Measurements from ENCODE around the gene MAP4K2. TPM values are rescaled to one million over a fixed set of nuclear protein-coding genes. Genes with fewer than 3 reads are reported as not detected.

Gene MAP4K2
- total RNA-seq, 1 experiment from 2014 or later, result 46.5 TPM

DNA sequence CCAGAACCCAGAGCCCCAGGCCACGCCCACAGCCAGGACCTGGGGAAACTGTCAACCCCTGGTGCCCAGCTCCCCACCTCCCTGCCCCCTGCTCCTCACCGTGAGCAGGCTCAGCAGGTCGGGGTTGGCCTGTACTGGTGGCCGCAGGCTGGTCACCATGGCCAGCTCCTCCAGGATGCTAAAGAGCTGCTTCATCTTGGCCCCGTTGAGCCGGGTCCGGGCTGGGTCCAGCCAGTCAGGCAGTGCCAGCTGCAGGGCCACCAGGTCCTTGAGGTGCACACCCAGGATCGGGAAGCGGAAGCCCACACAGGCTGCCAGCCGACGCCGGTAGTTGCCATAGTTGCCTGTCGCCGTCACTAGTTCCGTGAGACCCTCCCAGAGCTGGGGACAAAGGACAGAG lies 66.4 kb downstream of the MAP4K2 start:
- Histone ChIP-seq H3K4me1 (ENCODE audit: insufficient read depth, low read length, poor library complexity, severe bottlenecking) (no peaks in the 10 kb centered on the region), H3K27me3 (replicated peaks; ENCODE audit: insufficient read depth, low read depth, low read length, poor library complexity) (peaks cover under 1% of the 10 kb centered on the region), H3K36me3 (ENCODE audit: insufficient read depth, low read length, poor library complexity, severe bottlenecking) (no peaks in the 10 kb centered on the region), H3K9me3 (ENCODE audit: low read depth, low read length, poor library complexity, severe bottlenecking) (no peaks in the 10 kb centered on the region), H3K27ac (ENCODE audit: low read depth, low read length, poor library complexity, severe bottlenecking) (no peak overlapping the region), H3K4me3 (ENCODE audit: low read depth, low read length, poor library complexity, severe bottlenecking) (no peak overlapping the region)
- BruUV-seq (replicated peaks), result no TSS peak
- TF ChIP-seq, protein P1, sequence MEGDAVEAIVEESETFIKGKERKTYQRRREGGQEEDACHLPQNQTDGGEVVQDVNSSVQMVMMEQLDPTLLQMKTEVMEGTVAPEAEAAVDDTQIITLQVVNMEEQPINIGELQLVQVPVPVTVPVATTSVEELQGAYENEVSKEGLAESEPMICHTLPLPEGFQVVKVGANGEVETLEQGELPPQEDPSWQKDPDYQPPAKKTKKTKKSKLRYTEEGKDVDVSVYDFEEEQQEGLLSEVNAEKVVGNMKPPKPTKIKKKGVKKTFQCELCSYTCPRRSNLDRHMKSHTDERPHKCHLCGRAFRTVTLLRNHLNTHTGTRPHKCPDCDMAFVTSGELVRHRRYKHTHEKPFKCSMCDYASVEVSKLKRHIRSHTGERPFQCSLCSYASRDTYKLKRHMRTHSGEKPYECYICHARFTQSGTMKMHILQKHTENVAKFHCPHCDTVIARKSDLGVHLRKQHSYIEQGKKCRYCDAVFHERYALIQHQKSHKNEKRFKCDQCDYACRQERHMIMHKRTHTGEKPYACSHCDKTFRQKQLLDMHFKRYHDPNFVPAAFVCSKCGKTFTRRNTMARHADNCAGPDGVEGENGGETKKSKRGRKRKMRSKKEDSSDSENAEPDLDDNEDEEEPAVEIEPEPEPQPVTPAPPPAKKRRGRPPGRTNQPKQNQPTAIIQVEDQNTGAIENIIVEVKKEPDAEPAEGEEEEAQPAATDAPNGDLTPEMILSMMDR (conservative IDR thresholded peaks at IDR 0.05; ENCODE audit: low read depth, low read length), result no peak
- TF ChIP-seq EZH2 (IDR thresholded peaks at IDR 0.05; ENCODE audit: borderline replicate concordance, low read depth, low read length, poor library complexity, severe bottlenecking), result no peak
- no peak for DNase-seq (ENCODE audit: low spot score)
- ChIA-PET POLR2A (ENCODE audit: low non-redundant PET) (no interaction called here), CTCF (no interaction called here)
- intact Hi-C loops (cut with micrococcal nuclease; ENCODE audit: unreplicated experiment), result no loop called here

DNA sequence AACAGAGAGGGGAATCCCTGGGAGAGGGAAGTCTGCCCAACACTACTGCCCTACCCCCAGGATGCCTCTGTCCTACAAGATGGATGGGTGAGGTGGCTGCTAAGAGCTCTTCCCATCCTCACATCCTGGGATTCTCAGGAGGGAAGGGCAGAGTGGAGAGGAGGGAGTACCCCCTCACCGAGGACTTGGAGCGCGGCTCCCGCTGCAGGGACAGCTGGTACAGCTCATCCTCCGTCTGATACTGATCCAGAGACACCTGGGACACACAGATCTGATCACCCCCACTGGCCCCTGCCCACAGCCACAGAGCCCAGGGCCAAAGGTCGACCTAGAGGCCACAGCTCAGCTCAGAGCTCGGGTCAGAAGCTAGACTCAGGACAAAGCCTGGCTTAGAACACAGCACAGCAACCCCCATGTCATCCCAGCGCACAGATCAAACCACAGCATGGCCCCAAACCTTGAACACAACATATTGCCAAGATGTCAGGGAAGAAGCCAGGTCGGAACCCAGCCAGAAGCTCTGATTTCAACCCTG lies 67.2 kb downstream of the MAP4K2 start:
- BruUV-seq (replicated peaks), result no TSS peak
- intact Hi-C loops (cut with micrococcal nuclease; ENCODE audit: unreplicated experiment), result no loop called here
- Histone ChIP-seq H3K27ac (ENCODE audit: low read depth, low read length, poor library complexity, severe bottlenecking) (no peak overlapping the region), H3K9me3 (ENCODE audit: low read depth, low read length, poor library complexity, severe bottlenecking) (no peaks in the 10 kb centered on the region), H3K27me3 (replicated peaks; ENCODE audit: insufficient read depth, low read depth, low read length, poor library complexity) (no peaks in the 10 kb centered on the region), H3K4me3 (ENCODE audit: low read depth, low read length, poor library complexity, severe bottlenecking) (no peak overlapping the region), H3K36me3 (ENCODE audit: insufficient read depth, low read length, poor library complexity, severe bottlenecking) (no peaks in the 10 kb centered on the region), H3K4me1 (ENCODE audit: insufficient read depth, low read length, poor library complexity, severe bottlenecking) (no peaks in the 10 kb centered on the region)
- TF ChIP-seq, protein P1 (conservative IDR thresholded peaks at IDR 0.05; ENCODE audit: low read depth, low read length), result no peak
- no peak for TF ChIP-seq EZH2 (IDR thresholded peaks at IDR 0.05; ENCODE audit: borderline replicate concordance, low read depth, low read length, poor library complexity, severe bottlenecking)
- CTCF ChIA-PET, result no interaction called here
- no peak for DNase-seq (ENCODE audit: low spot score)
- POLR2A ChIA-PET (ENCODE audit: low non-redundant PET), result interaction anchor here (0.6 kb wide), 2 partner anchors 59 to 1142 kb away, joined by 3 read pairs; no protein-coding TSS in a partner anchor

Other genes with a start within 250 kb of the MAP4K2 start
- gene SLC22A11, start 247.3 kb downstream of the MAP4K2 start, total RNA-seq (2021), result not detected in 2 replicates
- not detected in 2 replicates for gene SLC22A12, start 212.0 kb downstream of the MAP4K2 start, total RNA-seq (2021)
- 5.0 and 6.1 TPM in 2 replicates for gene NRXN2, start 80.0 kb downstream of the MAP4K2 start, total RNA-seq (2021)
- gene RASGRP2, start 59.1 kb downstream of the MAP4K2 start, total RNA-seq (2021), result 2.0 and 3.5 TPM in 2 replicates
- 2.4 and 2.9 TPM in 2 replicates for gene PYGM, start 43.2 kb downstream of the MAP4K2 start, total RNA-seq (2021)
- gene SF1, start 24.7 kb downstream of the MAP4K2 start, total RNA-seq (2021), result 467 and 472 TPM in 2 replicates
- gene MEN1, start 7.3 kb upstream of the MAP4K2 start, total RNA-seq (2021), result 45.7 and 49.2 TPM in 2 replicates
- gene CDC42BPG, start 41.4 kb upstream of the MAP4K2 start, total RNA-seq (2021), result 4.6 and 6.6 TPM in 2 replicates
- gene EHD1, start 75.4 kb upstream of the MAP4K2 start, total RNA-seq (2021), result 53.3 and 63.1 TPM in 2 replicates
- gene ATG2A, start 114.0 kb upstream of the MAP4K2 start, total RNA-seq (2021), result 28.6 and 29.6 TPM in 2 replicates
- 16.1 and 17.2 TPM in 2 replicates for gene PPP2R5B, start 121.5 kb upstream of the MAP4K2 start, total RNA-seq (2021)
- not detected in 2 replicates for gene GPHA2, start 132.7 kb upstream of the MAP4K2 start, total RNA-seq (2021)
- gene MAJIN, start 168.9 kb upstream of the MAP4K2 start, total RNA-seq (2021), result not detected in 2 replicates
- not detected in 2 replicates for gene BATF2, start 193.8 kb upstream of the MAP4K2 start, total RNA-seq (2021)
- gene ARL2, start 210.9 kb upstream of the MAP4K2 start, total RNA-seq (2021), result 98.9 and 110 TPM in 2 replicates
- 28.3 and 34.7 TPM in 2 replicates for gene SNX15, start 224.2 kb upstream of the MAP4K2 start, total RNA-seq (2021)
- gene SAC3D1, start 238.0 kb upstream of the MAP4K2 start, total RNA-seq (2021), result 41.9 and 43.9 TPM in 2 replicates